NCI-H510A treated with DMSO at 0.1 percent for 48 hours (cell line): ENCODE measurements around the gene HOOK1.
A peak's percentile ranks its signal among the peaks of the same experiment; 100 is the strongest.
"Not testable (repeated sequence)": the region's sequence is repeated elsewhere in the genome, so short reads cannot be mapped to it uniquely, and the experiment has no call there.

Experiments
- DNase-seq: peaks from one replicate; lab custom pipeline; 2025; lab: John Stamatoyannopoulos, UW

HOOK1 gene

DNA sequence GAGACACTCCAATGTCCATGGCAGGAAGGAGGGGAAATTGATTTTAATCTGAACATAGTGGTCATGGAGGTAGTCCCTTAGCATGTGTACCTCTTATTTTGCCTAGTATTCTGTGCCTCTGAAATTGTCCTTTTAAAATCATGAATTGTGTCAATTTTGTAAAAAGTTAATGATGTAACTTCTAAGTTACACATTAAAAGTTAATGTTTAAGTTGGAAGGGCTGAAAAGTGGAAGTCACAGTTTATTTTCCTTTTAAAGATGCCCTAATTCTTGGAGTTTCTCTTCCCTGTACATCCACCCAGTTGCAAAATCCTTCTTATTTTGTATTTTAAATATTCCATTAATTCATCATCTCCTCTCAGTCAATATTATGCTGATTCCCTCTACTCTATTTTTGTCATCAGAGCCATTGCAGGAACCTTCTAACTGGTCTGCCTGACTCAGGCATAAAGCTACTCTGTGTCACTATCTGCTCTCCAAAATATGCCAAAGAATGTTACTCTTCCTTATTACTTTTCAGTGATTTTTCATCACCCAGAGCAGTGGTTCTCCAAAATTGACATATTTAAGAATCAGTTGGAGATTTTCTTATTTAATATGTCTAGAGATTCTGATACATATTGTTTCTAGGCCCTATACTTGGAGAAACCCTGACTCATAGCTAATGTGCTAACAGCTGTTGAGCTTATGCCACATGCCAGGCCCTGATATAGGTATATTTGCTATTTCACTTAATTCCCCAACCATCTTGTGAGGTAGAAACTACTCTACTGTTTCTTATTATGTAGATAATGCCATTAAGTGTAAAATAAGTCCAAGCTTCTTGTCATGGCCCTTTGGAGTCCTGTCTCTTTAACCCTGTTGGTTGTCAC lies 5.1 kb downstream of the HOOK1 start:
- DNase-seq: no peak

DNA sequence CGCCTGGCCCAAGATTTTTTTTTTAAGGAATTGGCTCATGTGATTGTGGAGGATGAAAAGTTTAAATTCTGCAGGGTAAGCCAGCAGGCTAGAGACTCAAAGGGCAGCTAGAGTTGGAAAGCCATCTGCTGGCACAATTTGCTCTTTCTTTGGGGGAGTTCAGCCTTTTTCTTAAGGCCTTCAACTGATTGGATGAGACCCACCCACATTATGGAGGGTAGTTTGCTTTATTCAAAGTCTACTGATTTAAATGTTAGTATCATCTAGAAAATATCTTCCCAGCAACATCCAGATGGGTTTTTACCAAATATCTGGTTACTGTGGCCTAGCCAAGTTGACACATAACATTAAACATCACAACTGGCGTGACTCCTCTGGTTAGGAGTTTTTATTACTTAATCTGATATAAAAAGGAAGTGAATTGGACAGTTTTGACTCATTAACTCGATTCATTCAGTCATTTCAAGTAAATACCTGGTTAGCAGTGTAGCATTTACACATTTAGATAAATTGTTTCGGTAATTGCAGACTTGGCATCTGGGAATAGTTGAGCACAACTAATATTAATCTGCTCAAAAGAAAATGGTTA lies 12.4 kb downstream of the HOOK1 start:
- DNase-seq: no peak

GRCh38 chr1:59828160-59828559 lies 13.4 kb downstream of the HOOK1 start:
- DNase-seq: no peak

DNA sequence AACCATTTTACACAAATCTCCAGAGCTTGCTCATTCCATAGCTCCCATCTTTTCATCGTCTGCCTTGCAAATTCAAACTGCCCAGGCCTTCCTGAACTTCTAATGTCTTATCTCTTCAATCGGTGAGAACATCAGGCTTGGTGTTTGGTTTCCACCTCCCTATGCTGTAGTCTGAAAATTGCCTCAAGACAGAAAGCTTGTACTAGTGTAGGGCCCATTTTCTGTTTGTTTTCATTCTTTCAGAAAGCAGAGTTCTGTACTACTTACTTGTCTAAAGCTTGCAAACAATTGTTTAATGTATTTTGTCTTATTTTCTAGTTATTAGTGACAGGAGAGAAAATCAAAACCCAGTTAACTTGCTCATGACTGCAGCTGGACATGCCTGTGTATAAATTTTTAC lies 16.8 kb downstream of the HOOK1 start:
- DNase-seq: no peak

DNA sequence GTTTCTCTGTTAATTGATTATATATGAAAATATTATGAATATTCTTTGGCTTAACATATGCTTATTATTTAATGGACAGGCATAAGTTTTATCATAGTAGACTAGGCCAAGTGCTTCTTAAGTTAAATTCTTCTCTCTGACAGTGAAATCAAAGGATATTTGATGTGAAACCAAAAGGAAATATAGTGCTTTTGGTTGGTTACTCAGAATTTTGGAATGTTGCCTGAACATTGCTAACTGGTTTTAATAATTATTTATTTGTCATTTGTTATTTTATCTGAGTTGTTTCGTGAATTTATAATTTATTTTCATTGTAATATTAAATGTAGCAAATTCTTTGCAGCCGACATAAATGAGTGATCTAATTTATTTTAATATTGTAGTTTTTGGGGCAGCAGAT lies 18.3 kb downstream of the HOOK1 start:
- DNase-seq: no peak

DNA sequence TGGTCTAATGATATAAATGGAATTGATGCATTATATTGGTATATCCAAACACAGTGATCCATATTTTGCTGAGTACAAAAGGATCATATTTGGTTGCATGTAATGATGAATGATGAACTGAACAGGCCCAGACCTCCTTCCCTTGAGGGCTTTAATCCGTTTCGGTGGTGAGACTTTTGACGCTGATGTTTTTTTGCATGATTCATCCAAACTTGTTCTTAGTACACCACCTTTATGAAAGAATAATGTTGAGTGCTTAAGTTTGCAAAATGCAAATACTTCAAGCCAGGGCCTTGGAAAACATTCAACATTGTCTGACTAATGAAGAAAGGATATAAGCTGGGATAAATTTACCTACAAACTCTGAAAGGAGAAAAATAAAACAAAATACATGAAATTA lies 19.2 kb downstream of the HOOK1 start:
- DNase-seq: no peak

GRCh38 chr1:59837857-59838256 lies 23.1 kb downstream of the HOOK1 start:
- not testable (repeated sequence) for DNase-seq

- DNase-seq: no peak
These were observed 30.3 kb downstream of the HOOK1 start for GRCh38 chr1:59845091-59845490.

GRCh38 chr1:59846209-59846894 lies 31.6 kb downstream of the HOOK1 start:
- no peak for DNase-seq

DNA sequence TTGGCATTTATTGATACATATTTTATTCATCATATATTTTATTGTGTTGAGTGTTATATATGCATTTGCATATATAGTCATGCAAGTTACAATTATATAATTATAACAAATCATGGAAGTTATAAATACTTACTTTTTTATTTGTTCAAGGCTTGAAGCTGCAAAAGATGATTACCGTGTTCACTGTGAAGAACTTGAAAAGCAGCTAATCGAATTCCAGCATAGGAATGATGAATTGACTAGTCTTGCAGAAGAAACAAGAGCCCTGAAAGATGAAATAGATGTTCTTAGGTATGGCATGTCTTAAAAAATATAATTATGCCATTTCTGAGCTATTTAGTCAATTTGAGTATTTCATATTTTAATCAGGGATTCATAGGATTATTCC lies 32.1 kb downstream of the HOOK1 start:
- no peak for DNase-seq

GRCh38 chr1:59852117-59852516 lies 37.4 kb downstream of the HOOK1 start:
- no peak for DNase-seq

GRCh38 chr1:59855297-59855696 lies 40.5 kb downstream of the HOOK1 start:
- DNase-seq: not testable (repeated sequence)

- DNase-seq: peak; percentile 73
These were observed 42.1 kb downstream of the HOOK1 start for GRCh38 chr1:59856725-59857338.

DNA sequence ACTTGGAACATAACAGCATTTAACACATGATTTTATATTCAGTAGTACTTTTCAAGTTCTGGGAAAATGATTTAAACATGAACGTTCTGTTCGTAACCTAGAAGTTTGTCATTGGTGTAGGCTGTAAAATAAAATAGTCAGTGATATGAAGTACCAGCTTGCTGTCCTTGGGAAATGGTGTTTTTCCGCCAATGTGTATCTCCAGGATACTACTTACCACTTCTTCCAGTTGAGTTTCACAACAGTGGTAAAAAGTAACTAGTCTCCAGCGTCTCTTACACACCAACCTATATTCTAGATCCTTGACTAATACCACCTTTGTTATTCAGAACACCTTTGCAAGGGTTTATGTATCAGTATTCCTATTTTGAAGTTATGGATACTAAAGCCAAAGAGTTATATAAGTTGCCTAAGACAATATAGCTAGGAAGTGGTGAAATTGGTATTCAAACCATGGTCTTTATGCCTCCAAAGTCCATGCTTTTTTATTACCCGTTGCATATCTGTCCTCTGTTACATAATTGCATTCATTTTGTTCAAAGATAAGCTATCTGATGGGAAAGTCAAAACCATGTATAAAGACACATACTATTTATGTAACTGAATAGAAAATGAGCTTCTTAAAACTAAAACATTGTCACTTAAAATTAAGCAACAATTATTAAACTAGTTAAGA lies 43.1 kb downstream of the HOOK1 start:
- DNase-seq: no peak

DNA sequence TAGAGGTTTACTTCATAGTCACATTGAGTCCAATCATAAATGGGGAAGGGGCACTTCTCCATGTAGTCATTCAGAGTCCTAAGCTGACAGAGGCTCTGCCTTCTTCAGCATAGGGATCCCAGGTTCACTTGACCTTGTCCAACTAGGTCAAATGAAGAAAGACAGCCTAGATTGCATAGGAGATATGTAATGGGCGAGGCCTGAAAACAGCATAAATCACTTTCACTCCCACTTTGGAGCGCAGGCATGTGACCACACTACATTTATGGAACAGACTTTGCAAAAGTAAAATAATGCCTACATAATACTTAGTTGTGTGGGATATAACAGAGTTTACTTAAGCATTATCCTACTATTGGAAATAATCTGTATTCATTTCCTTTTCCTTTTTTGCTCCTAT lies 51.7 kb downstream of the HOOK1 start:
- no peak for DNase-seq

DNA sequence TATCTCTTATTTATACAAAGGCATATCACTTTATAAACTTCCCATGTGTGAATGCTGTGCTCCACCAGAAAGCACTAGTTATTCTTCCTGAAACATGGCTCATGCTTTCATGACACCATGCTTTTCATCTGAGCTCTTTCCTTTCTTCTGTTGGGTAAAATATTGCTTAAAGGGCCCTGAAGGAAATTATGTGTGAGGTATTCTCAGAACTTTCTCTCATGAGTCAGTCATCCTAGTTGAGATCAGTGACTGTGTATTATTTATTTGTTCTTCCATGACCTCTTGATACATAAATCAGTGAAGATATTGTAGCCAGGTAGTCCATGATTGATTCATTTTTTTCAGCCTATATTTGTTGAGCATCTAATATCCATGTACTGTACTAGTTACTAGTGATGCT lies 57.0 kb downstream of the HOOK1 start:
- no peak for DNase-seq

DNA sequence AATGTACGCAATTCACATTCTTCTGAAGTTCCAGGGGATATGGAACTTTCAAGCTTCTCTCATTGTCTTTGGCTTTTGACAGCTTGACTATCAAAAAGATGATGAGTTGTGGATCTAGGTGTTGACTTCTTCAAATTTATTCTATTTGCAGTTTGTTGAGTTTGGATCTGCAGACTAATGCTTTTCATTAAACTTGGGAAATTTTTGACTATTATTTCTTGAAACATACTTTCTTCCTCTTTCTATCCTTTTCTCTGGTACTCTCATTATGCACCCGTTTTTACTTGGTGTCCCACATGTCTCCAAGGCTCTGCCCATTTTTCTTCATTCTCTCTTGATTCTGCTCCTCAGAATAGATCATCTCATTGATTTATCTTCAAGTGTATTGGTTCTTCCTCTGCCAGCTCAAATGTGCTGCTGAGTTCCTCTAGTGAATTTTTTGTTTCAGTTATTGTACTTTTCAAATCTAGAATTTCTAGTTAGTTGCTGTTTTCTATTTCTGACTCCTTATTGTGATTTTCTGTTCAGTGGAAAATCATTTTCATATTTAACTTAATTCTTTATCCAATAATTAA lies 62.4 kb downstream of the HOOK1 start:
- DNase-seq: no peak

DNA sequence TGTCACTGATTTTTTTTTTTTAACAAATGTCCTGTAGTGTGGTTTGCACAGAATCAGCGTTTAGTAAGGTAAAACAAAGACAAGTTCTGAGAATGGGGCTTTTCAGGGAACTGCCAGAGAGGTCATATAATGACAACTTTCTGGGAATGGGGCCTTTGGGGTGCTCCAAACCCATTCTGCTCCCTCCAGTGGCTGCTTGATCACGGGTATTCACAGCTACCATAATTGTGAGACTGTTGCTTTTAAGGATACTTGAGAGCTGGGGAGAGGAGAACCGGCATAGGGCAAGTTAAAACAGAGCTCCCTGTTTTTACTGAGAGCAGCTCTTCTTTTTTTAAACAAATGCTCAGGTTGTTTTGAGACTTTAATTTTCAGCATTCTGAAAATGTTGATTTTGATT lies 63.6 kb downstream of the HOOK1 start:
- DNase-seq: no peak

GRCh38 chr1:59879574-59879973 lies 64.8 kb downstream of the HOOK1 start:
- DNase-seq: peak; percentile 75

GRCh38 chr1:59879996-59880505 lies 65.3 kb downstream of the HOOK1 start:
- DNase-seq: no peak

GRCh38 chr1:59880735-59881134 lies 66.0 kb downstream of the HOOK1 start:
- no peak for DNase-seq
